IMR-90 (cell line): ENCODE data around the gene ARHGEF12. TPM values are rescaled to one million over a fixed set of nuclear protein-coding genes. Genes with fewer than 3 reads are reported as not detected.

Experiments
- ATAC-seq: fragments of 200-7000 bp; cut with Tn5 transposase; 2 replicates; pipeline ENCODE4 v1.9.1; 2020; ENCODE audit warnings: low read depth, mild to moderate bottlenecking, moderate library complexity
- BruUV-seq: library from RNA; stranded (reverse); fragments of 400-500 nt; replicated peaks from 2 replicates; lab custom pipeline; 2021; lab: Mats Ljungman, UMichigan
- CTCF ChIA-PET: fragments of 300-600 bp; formaldehyde crosslinking; extraction: SDS; loops from one replicate; lab custom pipeline; 2021; ENCODE audit warnings: antibody characterized with exemption; lab: Yijun Ruan, JAX
- POLR2A ChIA-PET: fragments of 300-600 bp; sonication (Branson Sonifier 250); formaldehyde crosslinking; loops from one replicate; lab custom pipeline; 2022; ENCODE audit warnings: antibody characterized with exemption; ENCODE audit not compliant: unreplicated experiment; lab: Charles Lee
- DNase-seq: peaks from one replicate; pipeline ENCODE4 v3.0.0; 2013
- H2AFZ ChIP-seq: replicated peaks from 2 replicates; pipeline ENCODE3; 2013; ENCODE audit warnings: low read length, mild to moderate bottlenecking; ENCODE audit not compliant: poor library complexity
- H2AK5ac ChIP-seq: 2 replicates; pipeline ENCODE4 v1.6.1; 2013; ENCODE audit warnings: low read depth, low read length, inconsistent platforms
- H2AK9ac ChIP-seq: replicated peaks from 2 replicates; pipeline ENCODE3; 2013; ENCODE audit warnings: mild to moderate bottlenecking, low read depth, low read length, moderate library complexity; ENCODE audit not compliant: poor library complexity
- H2BK120ac ChIP-seq: 2 replicates; pipeline ENCODE4 v1.6.1; 2013; ENCODE audit warnings: low read depth, low read length, inconsistent platforms
- H2BK15ac ChIP-seq: 3 replicates; pipeline ENCODE4 v1.6.1; 2013; ENCODE audit warnings: low read depth, low read length, inconsistent platforms
- H2BK20ac ChIP-seq: 2 replicates; pipeline ENCODE4 v1.6.1; 2013; ENCODE audit warnings: low read depth, mild to moderate bottlenecking, inconsistent platforms, low read length, moderate library complexity
- H2BK5ac ChIP-seq: 2 replicates; pipeline ENCODE4 v1.6.1; 2013; ENCODE audit warnings: mild to moderate bottlenecking, low read depth, low read length, inconsistent platforms; ENCODE audit not compliant: poor library complexity, severe bottlenecking
- H3K14ac ChIP-seq: replicated peaks from 2 replicates; pipeline ENCODE4 v1.6.1; 2013; ENCODE audit warnings: low read depth, low read length, inconsistent platforms
- H3K18ac ChIP-seq: 2 replicates; pipeline ENCODE4 v1.6.1; 2013; ENCODE audit warnings: low read depth, low read length, control low read depth
- H3K23ac ChIP-seq: 2 replicates; pipeline ENCODE4 v1.6.1; 2013; ENCODE audit warnings: low read depth, low read length, inconsistent platforms
- H3K27ac ChIP-seq: 2 replicates; pipeline ENCODE4 v1.5.1; 2013; ENCODE audit warnings: mild to moderate bottlenecking, control low read depth, low read length; ENCODE audit not compliant: insufficient read depth
- H3K27me3 ChIP-seq: 2 replicates; pipeline ENCODE4 v1.6.1; 2013; ENCODE audit warnings: low read length; ENCODE audit not compliant: control insufficient read depth, insufficient read depth
- H3K36me3 ChIP-seq: 2 replicates; pipeline ENCODE4 v1.6.1; 2013; ENCODE audit warnings: low read length, mixed read lengths; ENCODE audit not compliant: control insufficient read depth, insufficient read depth
- H3K4ac ChIP-seq: 2 replicates; pipeline ENCODE4 v1.6.1; 2013; ENCODE audit warnings: low read depth, low read length, inconsistent platforms
- H3K4me1 ChIP-seq: 2 replicates; pipeline ENCODE4 v1.6.1; 2013; ENCODE audit warnings: low read length, mixed read lengths; ENCODE audit not compliant: control insufficient read depth, insufficient read depth
- H3K4me2 ChIP-seq: 2 replicates; pipeline ENCODE4 v1.6.1; 2013; ENCODE audit warnings: low read depth, mild to moderate bottlenecking, control low read depth, low read length, moderate library complexity
- H3K4me3 ChIP-seq: 2 replicates; pipeline ENCODE4 v1.5.1; 2013; ENCODE audit warnings: low read depth, mild to moderate bottlenecking, control low read depth, low read length, moderate library complexity; ENCODE audit not compliant: insufficient read depth
- H3K56ac ChIP-seq: 2 replicates; pipeline ENCODE4 v1.6.1; 2013; ENCODE audit warnings: low read length, inconsistent platforms; ENCODE audit not compliant: insufficient read depth; ENCODE audit errors: extremely low read depth
- H3K79me1 ChIP-seq, 2 experiments: 2 replicates each; pipeline ENCODE4 v1.6.1; 2013; ENCODE audit warnings: low read length in 2 of 2, inconsistent platforms in 1 of 2, low read depth in 1 of 2
- H3K9ac ChIP-seq: 2 replicates; pipeline ENCODE4 v1.6.1; 2013; ENCODE audit warnings: low read depth, low read length, control low read depth
- H3K9me1 ChIP-seq: 2 replicates; pipeline ENCODE4 v1.6.1; 2013; ENCODE audit warnings: low read length, inconsistent platforms; ENCODE audit not compliant: insufficient read depth
- H3K9me3 ChIP-seq: 2 replicates; pipeline ENCODE4 v1.6.1; 2013; ENCODE audit warnings: low read length; ENCODE audit not compliant: control insufficient read depth, insufficient read depth
- H4K20me1 ChIP-seq: 2 replicates; pipeline ENCODE4 v1.6.1; 2013; ENCODE audit warnings: low read length, inconsistent platforms; ENCODE audit not compliant: insufficient read depth
- H4K5ac ChIP-seq: 2 replicates; pipeline ENCODE4 v1.6.1; 2013; ENCODE audit warnings: mild to moderate bottlenecking, low read depth, low read length, control low read depth
- H4K8ac ChIP-seq, 2 experiments: 2 replicates each; pipeline ENCODE4 v1.6.1; 2013; ENCODE audit warnings: low read depth in 2 of 2, low read length in 2 of 2, control low read depth in 1 of 2, inconsistent platforms in 1 of 2
- H4K91ac ChIP-seq: 2 replicates; pipeline ENCODE4 v1.6.1; 2013; ENCODE audit warnings: low read depth, low read length, inconsistent platforms; ENCODE audit not compliant: insufficient read depth
- BHLHE40 ChIP-seq: fragments of 150-350 bp; IDR thresholded peaks from 2 replicates; pipeline ENCODE4 v1.6.1; 2016; ENCODE audit warnings: mild to moderate bottlenecking, low read depth, low read length
- CEBPB ChIP-seq: IDR thresholded peaks from 2 replicates; pipeline ENCODE4 v1.6.1; 2012; ENCODE audit warnings: low read depth, low read length, improper control_type of control experiment
- CHD1 ChIP-seq: IDR thresholded peaks from 2 replicates; pipeline ENCODE4 v1.6.1; 2012; ENCODE audit warnings: low read depth, low read length, improper control_type of control experiment
- FOS ChIP-seq: fragments of 150-350 bp; IDR thresholded peaks from 2 replicates; pipeline ENCODE4 v1.6.1; 2016; ENCODE audit warnings: low read depth, low read length
- MAFK ChIP-seq: IDR thresholded peaks from 2 replicates; pipeline ENCODE4 v1.6.1; 2012; ENCODE audit warnings: low read depth, low read length, improper control_type of control experiment
- MAZ ChIP-seq: IDR thresholded peaks from 2 replicates; pipeline ENCODE4 v1.6.1; 2012; ENCODE audit warnings: low read depth, mild to moderate bottlenecking, low read length, improper control_type of control experiment, moderate library complexity, borderline replicate concordance
- NFE2L2 ChIP-seq: fragments of 150-350 bp; IDR thresholded peaks from 2 replicates; pipeline ENCODE4 v1.6.1; 2016; ENCODE audit warnings: low read depth, mild to moderate bottlenecking, low read length
- POLR2A ChIP-seq: IDR thresholded peaks from 2 replicates; pipeline ENCODE4 v1.6.1; 2012; ENCODE audit warnings: mild to moderate bottlenecking, low read depth, low read length
- RAD21 ChIP-seq: IDR thresholded peaks from 2 replicates; pipeline ENCODE4 v1.6.1; 2012; ENCODE audit warnings: low read length, improper control_type of control experiment
- RFX5 ChIP-seq: IDR thresholded peaks from 2 replicates; pipeline ENCODE4 v1.8.0; 2012; ENCODE audit warnings: low read depth, mild to moderate bottlenecking, low read length, moderate library complexity
- SMC3 ChIP-seq: fragments of 150-350 bp; IDR thresholded peaks from 2 replicates; pipeline ENCODE4 v1.6.1; 2016; ENCODE audit warnings: low read depth, mild to moderate bottlenecking, antibody characterized with exemption, low read length, moderate library complexity
- WGBS, 2 experiments: methylation state at CpG; one replicate each; pipeline versions ENCODE4 v1.1.5 to v1.1.7; 2013; ENCODE audit warnings: missing lambda C conversion rate in 2 of 2; ENCODE audit not compliant: insufficient read length in 1 of 2; ENCODE audit errors: extremely low coverage in 2 of 2; 5-methylcytosine and 5-hydroxymethylcytosine counted together
- dilution Hi-C: fragments of 300-500 bp; cut with HindIII; formaldehyde crosslinking; loops from one replicate; pipeline ENCODE4 v1.14.3; 2018; ENCODE audit warnings: low sequenced_read_pairs; ENCODE audit not compliant: unreplicated experiment
- in situ Hi-C: fragments of 300-500 bp; cut with MboI; formaldehyde crosslinking; loops from 3 replicates; pipeline ENCODE4 v1.14.3; 2019; ENCODE audit warnings: low sequenced_read_pairs, inconsistent platforms, mixed read lengths
- intact Hi-C: fragments of 100-400 bp; cut with micrococcal nuclease; formaldehyde crosslinking; loops from 2 replicates; pipeline ENCODE4 v1.10.0; 2022
- polyA plus RNA-seq, 3 experiments: library from polyadenylated mRNA; depleted of rRNA; stranded (reverse); fragments of >200 nt; gene quantifications; 2 replicates each; pipeline ENCODE4 v1.2.3, GENCODE V29; 2012; ENCODE audit warnings: low replicate concordance in 1 of 3
- total RNA-seq: library from RNA; depleted of rRNA; stranded (reverse); fragments of >200 nt; gene quantifications from 2 replicates; pipeline ENCODE4 v1.2.3, GENCODE V29; 2012
- TF ChIP-seq, protein P1 (sequence below): conservative IDR thresholded peaks from 2 replicates; pipeline ENCODE4 v1.5.1; 2012; ENCODE audit warnings: mild to moderate bottlenecking, low read depth, low read length, improper control_type of control experiment
- TF ChIP-seq, protein P2 (sequence below): fragments of 150-350 bp; IDR thresholded peaks from 2 replicates; pipeline ENCODE4 v1.6.1; 2016; ENCODE audit warnings: low read depth, mild to moderate bottlenecking, low read length, moderate library complexity, borderline replicate concordance
- TF ChIP-seq, protein P3 (sequence below): fragments of 150-350 bp; IDR thresholded peaks from 2 replicates; pipeline ENCODE4 v1.6.1; 2017; ENCODE audit warnings: mild to moderate bottlenecking, antibody characterized with exemption, low read length, low read depth

Gene ARHGEF12
- total and polyA plus RNA-seq, 2 of the 4 experiments (the other 2 are of a cell fraction), result 25.5 to 115 TPM

DNA sequence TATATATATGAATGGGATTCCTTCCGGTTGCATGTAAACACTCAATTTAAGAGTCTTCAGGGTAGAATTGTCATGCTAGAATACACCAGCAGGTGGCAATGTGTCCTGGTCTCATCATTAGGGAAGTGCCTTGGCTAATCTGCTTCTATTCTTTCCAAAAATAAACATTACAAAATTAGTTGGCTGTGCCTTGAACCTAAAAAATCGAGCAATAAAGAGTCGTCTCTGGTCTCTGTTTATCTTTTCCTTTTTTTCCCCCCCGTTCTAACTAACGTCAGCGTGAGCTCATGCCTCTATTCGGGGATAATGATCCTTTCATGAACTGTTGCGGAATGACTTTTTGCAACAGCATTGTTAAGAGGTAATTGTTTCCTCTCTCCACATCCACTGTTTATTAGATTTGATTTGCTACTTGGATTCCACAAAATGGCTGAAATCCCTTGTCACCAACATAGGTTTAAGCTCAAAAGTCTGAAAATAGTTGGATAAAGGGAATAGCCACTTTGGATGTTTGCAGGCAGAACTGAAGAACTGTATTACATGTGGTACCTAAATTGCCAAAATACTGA is 1.2 kb upstream of the ARHGEF12 start:
- Histone ChIP-seq H2BK15ac (no peak overlapping the region), H3K79me1 (peaks cover 5 to 31% of the 10 kb centered on the region in 2 experiments; a peak in 3 of 4 replicates), H3K4ac (peak overlapping the region; percentile 26; the same call in 1 of the 2 replicates), H3K36me3 (peaks cover 4% of the 10 kb centered on the region), H4K91ac (no peak overlapping the region), H3K27ac (peak overlapping the region; percentile 42; the same call in 1 of the 2 replicates), H3K14ac (no peak overlapping the region), H3K4me1 (peaks cover 11% of the 10 kb centered on the region), H3K9ac (peak overlapping the region; percentile 45; the same call in 1 of the 2 replicates), H3K9me3 (no peaks in the 10 kb centered on the region), H2AK9ac (no peak overlapping the region), H2BK20ac (0 out of 2 replicates have a peak overlapping the region, but pooled peaks have one; percentile 22), H3K4me2 (peak overlapping the region; percentile 85; the same call in 1 of the 2 replicates), H2BK5ac (peak overlapping the region; percentile 87), H3K56ac (peak overlapping the region; percentile 21; the same call in 1 of the 2 replicates), H2AFZ (no peak overlapping the region), H2AK5ac (no peak overlapping the region), H4K8ac (peak overlapping the region; percentile 2 to 42; a peak in 2 of 4 replicates), H3K9me1 (peaks cover 10% of the 10 kb centered on the region; the same call in 1 of the 2 replicates), H4K5ac (peak overlapping the region; percentile 46; the same call in 1 of the 2 replicates), H2BK120ac (peak overlapping the region; percentile 33; the same call in 1 of the 2 replicates), H4K20me1 (peaks cover 30% of the 10 kb centered on the region), H3K27me3 (no peaks in the 10 kb centered on the region), H3K4me3 (peak overlapping the region; percentile 93), H3K23ac (peak overlapping the region; percentile 67; the same call in 1 of the 2 replicates), H3K18ac (peak overlapping the region; percentile 29; the same call in 1 of the 2 replicates)
- ATAC-seq, result peak; percentile 19
- ChIA-PET CTCF (interaction anchor here (0.6 to 1.0 kb wide), 10 partner anchors 11 to 1083 kb away, joined by 3 to 6 read pairs (median 3); no protein-coding TSS in a partner anchor), POLR2A (interaction anchor here (1.5 kb wide), 1 partner anchor 10 kb away, joined by 3 read pairs; the partner anchor contains the start of gene TLCD5)
- WGBS, 2 experiments, result 0% methylated on average over 1 of the region's 8 CpGs; no CpG with 5 or more reads in 1 of the 2 experiments
- dilution Hi-C loops (no loop called here), in situ Hi-C loops (loop anchor here (25.0 kb wide), 1 partner anchor 102 kb away; no protein-coding TSS in a partner anchor), intact Hi-C loops (loop anchor here (5.0 to 10.0 kb wide), 7 partner anchors 52 to 1260 kb away; no protein-coding TSS in a partner anchor)
- peak; percentile 94 for DNase-seq
- BruUV-seq, result no TSS peak
- no peak for TF ChIP-seq FOS
- TF ChIP-seq, protein P1, sequence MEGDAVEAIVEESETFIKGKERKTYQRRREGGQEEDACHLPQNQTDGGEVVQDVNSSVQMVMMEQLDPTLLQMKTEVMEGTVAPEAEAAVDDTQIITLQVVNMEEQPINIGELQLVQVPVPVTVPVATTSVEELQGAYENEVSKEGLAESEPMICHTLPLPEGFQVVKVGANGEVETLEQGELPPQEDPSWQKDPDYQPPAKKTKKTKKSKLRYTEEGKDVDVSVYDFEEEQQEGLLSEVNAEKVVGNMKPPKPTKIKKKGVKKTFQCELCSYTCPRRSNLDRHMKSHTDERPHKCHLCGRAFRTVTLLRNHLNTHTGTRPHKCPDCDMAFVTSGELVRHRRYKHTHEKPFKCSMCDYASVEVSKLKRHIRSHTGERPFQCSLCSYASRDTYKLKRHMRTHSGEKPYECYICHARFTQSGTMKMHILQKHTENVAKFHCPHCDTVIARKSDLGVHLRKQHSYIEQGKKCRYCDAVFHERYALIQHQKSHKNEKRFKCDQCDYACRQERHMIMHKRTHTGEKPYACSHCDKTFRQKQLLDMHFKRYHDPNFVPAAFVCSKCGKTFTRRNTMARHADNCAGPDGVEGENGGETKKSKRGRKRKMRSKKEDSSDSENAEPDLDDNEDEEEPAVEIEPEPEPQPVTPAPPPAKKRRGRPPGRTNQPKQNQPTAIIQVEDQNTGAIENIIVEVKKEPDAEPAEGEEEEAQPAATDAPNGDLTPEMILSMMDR, result peak; percentile 73
- TF ChIP-seq, protein P2, sequence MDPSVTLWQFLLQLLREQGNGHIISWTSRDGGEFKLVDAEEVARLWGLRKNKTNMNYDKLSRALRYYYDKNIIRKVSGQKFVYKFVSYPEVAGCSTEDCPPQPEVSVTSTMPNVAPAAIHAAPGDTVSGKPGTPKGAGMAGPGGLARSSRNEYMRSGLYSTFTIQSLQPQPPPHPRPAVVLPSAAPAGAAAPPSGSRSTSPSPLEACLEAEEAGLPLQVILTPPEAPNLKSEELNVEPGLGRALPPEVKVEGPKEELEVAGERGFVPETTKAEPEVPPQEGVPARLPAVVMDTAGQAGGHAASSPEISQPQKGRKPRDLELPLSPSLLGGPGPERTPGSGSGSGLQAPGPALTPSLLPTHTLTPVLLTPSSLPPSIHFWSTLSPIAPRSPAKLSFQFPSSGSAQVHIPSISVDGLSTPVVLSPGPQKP, result no peak
- TF ChIP-seq RFX5, result no peak
- TF ChIP-seq BHLHE40, result no peak
- no peak; the same call in 1 of the 2 replicates for TF ChIP-seq POLR2A
- TF ChIP-seq CHD1, result peak; percentile 83; the same call in 1 of the 2 replicates
- TF ChIP-seq CEBPB, result peak; percentile 91
- peak; percentile 74 for TF ChIP-seq SMC3
- TF ChIP-seq MAZ, result no peak
- TF ChIP-seq, protein P3, sequence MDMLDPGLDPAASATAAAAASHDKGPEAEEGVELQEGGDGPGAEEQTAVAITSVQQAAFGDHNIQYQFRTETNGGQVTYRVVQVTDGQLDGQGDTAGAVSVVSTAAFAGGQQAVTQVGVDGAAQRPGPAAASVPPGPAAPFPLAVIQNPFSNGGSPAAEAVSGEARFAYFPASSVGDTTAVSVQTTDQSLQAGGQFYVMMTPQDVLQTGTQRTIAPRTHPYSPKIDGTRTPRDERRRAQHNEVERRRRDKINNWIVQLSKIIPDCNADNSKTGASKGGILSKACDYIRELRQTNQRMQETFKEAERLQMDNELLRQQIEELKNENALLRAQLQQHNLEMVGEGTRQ, result no peak
- TF ChIP-seq NFE2L2, result no peak
- TF ChIP-seq RAD21, result peak; percentile 80
- no peak for TF ChIP-seq MAFK
